HG03066 (cell line): ENCODE data around the gene ATP11A.

Source experiments
- ATAC-seq: cut with Tn5 transposase; IDR thresholded peaks from one replicate; pipeline ENCODE4 v1.9.1; 2021; ENCODE audit warnings: low read depth; ENCODE audit not compliant: unreplicated experiment

Gene ATP11A

GRCh38 chr13:112721198-112722104 lies 31.6 kb downstream of the ATP11A start:
- no peak for ATAC-seq

GRCh38 chr13:112722433-112723263 lies 32.8 kb downstream of the ATP11A start:
- no peak for ATAC-seq

GRCh38 chr13:112723771-112724170 lies 33.9 kb downstream of the ATP11A start:
- ATAC-seq = no peak

DNA sequence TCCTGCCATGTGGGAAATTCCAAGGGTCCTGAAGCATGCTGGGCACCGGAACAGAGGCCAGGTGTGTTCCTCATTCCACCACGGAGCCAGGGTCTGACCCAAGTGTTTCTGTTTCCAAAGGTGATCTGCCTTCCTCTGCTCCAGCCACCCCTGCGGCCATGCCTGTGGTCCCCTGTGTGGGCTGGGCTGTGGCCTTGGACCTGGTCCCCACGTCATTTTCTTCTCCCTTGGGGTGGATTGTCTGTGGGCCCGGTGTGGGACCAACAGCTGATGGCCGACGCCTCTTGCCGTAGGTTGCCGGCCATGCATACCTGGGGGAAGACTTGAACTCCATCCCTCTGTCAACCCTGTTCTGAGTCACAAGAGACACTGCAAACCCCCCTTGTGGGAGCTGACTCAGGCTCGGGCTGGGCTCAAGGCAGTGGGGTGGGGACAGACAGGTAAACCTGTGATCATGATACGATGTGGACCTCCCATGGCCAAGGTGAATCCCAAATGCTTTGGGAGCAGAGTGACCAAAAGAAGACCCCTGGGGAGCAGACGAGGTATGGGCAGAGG lies 35.0 kb downstream of the ATP11A start:
- ATAC-seq = no peak

- ATAC-seq = no peak
Observed at GRCh38 chr13:112725346-112726015, 35.6 kb downstream of the ATP11A start.

GRCh38 chr13:112726016-112726767 lies 36.4 kb downstream of the ATP11A start:
- ATAC-seq = no peak

DNA sequence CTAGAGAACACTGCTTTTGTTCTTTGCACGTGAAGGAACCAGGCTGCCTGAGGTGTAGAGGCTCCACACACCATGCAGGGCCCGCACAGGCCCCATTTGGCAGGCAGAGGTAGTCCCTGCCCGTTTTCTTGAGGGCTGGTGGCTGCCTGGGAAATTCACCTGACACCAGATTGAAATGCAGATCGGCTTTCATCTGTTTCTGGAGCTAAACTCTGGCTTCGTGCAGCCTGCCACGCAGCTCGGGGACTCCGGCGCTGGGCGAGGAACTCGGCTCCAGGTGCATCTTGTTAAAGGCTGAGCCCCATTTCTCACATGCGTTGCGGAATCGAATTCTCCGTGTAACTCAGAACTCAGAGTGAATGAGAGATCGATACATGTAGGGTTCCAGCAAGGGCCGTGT lies 37.7 kb downstream of the ATP11A start:
- ATAC-seq = no peak

GRCh38 chr13:112728375-112729126 lies 38.7 kb downstream of the ATP11A start:
- ATAC-seq = no peak

DNA sequence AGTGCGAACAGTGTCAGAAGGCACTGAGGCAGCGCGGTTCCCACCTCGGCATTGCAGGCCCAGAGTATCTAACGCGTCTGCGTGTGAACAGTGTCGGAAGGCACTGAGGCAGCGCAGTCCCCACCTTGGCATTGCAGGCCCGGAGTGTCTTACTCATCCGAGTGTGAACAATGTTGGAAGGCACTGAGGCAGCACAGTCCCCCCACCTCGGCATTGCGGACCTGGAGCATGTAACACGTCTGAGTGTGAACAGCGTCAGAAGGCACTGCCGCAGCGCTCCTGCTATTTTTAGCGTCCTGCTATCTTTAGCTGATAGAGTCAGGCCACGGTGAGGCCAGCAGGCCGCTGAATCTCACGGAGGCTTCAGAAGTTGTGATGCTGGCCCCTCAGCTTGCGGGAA lies 39.6 kb downstream of the ATP11A start:
- no peak for ATAC-seq

DNA sequence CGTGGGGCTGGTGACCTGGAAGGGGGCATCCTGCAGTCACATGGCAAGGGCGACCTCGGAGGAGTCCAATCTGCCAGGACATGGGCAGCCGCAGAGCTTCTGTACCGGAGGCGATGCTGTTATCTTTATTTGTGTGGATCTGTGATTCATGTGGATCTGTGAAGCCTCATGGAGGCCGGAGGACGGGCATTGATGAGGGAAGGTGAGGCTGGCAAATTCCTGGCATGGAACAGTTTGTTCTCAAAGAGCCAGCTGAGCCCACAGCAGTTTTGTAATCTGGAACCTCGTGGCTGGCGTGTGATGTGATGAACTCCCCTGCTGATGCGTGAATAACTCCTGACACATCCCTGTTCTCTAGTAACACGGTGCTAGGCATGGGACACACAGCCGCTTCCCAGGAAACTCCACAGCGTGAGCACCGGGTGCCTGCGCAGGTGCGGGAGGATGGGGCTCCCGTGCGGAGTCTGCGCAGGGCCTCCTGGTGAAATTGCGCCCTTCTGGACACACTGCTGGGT lies 40.4 kb downstream of the ATP11A start:
- no peak for ATAC-seq

DNA sequence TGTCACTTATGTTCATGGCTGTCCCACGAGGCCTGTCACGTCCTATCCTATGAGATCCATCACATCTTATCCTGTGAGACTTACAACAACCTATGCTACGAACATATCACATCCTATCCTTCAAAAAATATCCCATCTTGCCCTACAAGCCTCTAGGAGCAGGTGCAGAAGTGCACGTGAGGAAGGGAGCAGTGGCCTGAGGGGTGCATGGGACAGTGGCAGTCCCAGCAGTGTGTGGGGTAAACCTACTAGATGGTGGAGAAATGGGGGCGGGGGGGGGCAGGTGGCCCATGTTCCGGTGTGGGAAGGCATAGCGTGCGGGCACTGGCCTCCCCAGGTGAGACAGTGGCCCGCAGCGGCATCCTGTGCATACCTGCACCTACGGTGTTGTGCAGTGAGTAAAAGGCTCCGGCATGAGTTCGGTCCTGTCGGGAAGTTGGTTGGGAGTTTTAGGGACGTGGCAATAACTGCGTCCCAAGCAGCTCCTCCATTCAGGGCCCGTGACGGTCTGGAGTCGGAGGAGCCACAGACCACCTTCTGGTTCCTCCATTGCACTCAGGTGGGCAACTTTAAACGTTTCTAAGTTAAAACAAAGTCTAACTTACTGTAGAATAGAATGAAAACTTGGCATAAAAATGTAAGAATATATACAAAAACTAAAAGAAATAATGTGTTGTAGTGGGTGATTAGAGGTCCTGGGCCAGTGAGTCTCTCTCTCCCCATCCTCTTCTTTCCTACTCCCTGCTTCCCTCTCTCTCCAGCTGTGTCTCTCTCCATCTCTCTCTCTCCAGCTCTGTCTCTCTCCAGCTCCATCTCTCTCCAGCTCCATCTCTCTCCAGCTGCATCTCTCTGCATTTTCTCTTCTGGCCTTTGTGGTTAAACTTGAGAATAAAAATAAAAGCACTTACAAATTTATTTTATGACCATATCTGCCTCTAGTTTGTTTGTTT lies 42.1 kb downstream of the ATP11A start:
- ATAC-seq = no peak

DNA sequence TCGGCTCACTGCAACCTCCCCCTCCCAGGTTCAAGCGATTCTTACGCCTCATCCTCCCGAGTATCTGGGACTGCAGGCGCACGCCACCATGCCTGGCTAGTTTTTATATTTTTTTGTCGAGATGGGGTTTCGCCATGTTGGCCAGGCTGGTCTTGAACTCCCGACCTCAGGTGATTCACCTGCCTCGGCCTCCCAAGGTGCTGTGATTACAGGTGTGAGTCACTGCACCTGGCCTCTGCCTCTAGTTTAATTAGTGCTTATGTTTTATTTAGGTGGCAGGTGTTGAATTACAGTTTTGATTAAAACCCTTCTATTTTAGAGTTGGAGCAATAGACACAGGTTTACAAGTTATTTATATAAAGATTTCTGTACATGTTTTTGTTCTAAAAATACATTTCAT lies 42.8 kb downstream of the ATP11A start:
- no peak for ATAC-seq

DNA sequence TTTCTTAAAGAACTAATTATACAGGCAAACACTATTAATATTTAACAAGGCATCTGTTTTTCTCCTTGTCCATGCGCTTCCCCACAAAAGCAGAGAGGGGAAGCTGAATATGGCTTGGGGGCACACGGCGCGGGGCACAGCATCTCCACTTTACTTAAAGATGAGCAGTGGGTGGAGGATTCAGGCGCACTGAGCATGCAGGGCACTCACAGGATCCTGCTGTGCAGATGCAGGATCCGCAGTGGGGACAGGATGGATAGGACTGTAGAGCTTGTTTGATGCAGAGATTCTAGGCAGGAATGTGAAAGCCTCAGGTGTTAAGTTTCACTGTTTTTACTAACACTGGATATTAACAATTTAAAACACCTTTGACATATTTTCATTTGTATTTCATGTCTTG lies 43.3 kb downstream of the ATP11A start:
- no peak for ATAC-seq

DNA sequence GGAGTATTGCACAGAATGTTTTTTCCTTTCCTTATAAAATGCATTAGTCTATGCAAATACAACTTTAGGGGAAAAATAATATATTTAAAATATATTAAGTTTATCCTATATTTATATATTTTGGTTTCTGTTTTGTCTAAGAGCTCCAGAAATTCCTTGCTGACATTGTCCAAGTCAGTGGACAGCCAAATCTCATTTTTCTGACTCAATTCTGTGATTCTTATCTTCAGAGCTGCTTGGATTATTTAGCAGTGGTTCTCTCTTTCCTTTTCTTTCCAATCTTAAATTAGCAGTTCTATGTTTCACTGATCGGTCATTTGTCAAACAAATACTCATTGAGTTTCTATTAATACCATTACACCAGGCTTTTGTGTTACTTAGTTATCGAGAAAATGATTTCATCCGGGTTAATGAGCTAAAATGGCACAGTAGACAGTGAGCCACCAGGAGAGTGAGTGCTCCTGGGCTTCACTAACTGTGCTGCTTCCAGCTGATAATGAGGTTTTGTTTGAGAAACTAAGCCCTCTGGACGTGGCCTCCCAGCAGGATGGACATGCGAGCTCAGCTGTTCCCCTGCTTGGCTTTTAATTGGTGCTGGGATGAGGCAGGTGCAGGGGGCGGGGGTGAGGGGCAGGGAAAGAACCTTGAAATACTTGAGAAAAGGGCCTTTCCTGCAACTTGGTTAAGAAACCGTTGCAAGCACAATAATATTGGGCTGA lies 44.0 kb downstream of the ATP11A start:
- no peak for ATAC-seq

DNA sequence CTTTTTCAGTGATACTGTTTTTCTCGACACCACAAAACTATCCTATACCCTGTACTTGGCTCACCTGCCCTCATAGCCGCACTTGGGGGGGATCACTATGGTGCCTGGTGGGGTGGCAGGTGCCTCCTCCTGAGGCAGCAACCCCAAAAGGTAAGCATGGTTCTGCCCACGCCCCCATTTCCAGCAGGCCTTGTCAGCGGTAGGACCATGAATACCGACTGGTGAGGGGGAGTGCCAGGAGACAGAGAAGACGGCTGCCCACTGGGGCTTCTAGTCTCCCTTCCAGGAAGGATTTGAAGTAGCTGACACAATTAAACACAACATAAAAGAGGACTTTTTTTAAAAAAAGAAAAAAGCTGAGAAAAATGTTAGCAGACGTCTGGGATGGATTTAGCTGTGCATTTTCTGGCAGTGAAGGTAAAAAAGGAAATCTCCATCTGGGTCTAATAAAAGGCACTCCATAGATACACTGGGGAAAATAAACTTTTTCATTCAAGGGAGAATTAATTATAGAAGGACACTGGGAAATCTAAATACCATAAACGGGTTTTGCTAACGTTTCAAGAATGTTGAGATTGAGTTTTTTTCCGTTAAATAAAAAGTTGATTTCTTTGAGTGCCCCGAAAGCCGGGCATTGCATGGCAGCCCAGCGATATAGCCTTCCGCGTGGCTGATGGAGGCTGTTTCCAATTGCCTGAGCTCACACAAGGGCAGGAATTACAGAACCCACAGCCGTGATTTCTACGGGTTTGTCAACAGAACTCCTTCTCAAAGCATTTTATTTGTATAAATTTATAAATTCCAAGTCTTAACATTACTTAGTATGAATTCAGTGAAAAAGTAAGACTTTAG lies 45.1 kb downstream of the ATP11A start:
- ATAC-seq = no peak

GRCh38 chr13:112735791-112736190 lies 46.0 kb downstream of the ATP11A start:
- ATAC-seq = no peak

- no peak for ATAC-seq
Observed at GRCh38 chr13:112737294-112737693, 47.5 kb downstream of the ATP11A start.
